ENCODE measurements around the gene CTSD.

The CTSD gene

GRCh38 chr11:1768141-1768469 lies 4.4 kb upstream of the CTSD start:
- no peak for DNase-seq

DNA sequence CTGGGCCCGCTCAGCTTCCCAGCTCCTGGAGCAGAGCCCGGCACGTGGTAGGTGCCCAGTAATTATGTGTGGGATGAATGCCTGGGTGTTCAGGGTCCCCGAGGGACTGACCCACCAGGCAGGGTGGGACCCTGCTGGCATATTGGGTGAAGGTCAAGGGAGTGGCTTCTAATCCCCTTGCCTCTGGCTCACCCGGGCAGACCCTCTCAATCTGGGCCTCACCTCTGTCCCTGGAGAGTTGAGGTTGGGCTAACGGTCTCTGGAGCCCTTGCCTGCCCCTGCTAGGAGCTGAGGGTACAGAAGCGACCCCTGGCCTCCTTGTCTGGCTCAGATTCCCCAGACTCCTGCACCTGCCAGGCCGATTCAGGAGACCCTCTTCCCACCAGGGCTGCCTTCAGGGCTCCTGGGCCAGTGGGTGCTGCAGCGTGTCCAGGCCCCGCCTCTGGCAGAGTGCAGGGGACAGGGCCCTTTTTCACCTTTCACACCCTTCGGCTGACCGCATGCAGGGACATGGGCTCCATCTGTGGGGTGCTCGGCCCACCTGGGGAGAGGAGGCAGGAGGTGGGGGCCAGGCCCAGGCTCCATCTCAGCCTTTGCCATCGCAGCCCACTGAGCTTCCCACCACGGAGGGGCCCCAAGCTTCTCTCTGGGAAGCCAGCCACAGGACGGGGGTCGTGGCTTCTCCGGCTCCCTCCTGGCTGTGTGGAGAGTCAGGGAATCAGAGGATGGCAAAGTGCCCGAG lies 3.8 kb upstream of the CTSD start:
- DNase-seq = no peak

GRCh38 chr11:1766719-1767398 lies 3.1 kb upstream of the CTSD start:
- no peak for DNase-seq

- DNase-seq = no peak
Observed at GRCh38 chr11:1765871-1766718, 2.4 kb upstream of the CTSD start.

- no peak for DNase-seq
Observed at GRCh38 chr11:1763336-1763795, 361 bp downstream of the CTSD start.

GRCh38 chr11:1762537-1763302 lies 1.0 kb downstream of the CTSD start:
- no peak for DNase-seq

DNA sequence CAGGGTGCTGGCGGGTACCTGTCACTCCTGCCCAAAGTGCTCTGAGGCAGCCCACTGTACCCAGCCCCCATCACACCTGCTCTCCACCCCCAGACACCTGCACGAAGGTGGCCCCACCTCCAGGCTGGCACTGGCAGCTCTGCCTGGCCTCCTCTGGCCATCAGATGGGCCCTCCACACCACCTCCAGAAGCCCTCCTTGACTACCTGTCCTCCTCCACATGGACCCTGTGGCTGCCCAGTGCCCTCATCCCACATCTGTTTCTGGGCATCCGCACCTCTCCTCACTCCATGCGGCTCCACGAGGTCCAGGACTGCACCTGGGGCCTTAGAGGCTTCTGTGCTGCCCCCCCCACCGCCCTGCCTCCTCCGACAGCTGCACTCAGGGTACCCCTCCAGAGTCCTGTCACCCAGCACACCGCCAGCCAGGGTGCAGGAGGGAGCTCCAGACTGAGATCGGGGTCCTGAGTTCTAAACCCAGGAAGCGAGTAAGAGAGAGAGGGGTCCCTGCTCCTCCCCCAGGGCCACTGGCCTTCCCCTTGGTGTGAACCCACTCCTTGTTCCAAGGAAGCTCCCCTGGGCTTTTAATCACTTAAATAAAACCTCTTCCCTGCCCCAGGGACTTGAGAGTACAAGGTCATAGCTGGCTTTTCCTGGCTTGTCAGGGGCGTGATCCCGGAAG lies 1.7 kb downstream of the CTSD start:
- no peak for DNase-seq

DNA sequence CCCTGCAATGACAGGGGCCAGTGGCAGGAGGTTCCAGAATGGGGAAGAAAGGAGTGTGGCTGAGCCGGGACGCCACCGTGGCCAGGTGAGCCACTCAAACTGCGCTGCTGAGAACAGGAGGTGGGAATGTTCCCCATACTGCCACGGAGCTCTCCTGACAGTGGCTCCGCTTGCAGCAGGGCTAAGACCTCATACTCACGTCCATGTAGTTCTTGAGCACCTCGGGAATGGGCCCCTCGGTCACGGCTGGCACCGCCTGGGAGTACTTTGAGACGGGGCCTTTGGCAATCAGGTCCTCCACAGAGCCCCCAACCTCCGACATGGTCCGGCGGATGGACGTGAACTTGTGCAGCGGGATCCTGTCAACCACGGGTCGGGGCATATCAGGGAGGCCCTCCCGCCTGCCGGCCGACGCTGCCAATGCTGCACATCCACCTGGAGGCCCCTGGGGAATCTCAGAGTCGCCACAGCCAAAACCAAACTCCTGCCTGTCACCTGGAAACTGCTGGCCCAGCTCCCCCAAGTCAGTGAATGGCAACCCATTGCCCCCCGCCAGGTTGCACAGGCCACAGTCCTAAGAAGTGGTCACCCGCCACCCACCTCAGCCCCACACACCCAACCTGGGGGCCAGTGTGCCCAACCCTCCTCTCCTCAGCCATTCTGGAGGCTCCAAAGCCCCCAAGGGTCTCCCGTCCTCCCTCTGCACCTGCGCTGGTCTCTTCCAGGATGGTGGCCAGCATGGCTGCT lies 2.4 kb downstream of the CTSD start:
- no peak for DNase-seq

- no peak for DNase-seq
Observed at GRCh38 chr11:1760351-1761109, 3.2 kb downstream of the CTSD start.

- no peak for DNase-seq
Observed at GRCh38 chr11:1759851-1760220, 3.9 kb downstream of the CTSD start.

DNA sequence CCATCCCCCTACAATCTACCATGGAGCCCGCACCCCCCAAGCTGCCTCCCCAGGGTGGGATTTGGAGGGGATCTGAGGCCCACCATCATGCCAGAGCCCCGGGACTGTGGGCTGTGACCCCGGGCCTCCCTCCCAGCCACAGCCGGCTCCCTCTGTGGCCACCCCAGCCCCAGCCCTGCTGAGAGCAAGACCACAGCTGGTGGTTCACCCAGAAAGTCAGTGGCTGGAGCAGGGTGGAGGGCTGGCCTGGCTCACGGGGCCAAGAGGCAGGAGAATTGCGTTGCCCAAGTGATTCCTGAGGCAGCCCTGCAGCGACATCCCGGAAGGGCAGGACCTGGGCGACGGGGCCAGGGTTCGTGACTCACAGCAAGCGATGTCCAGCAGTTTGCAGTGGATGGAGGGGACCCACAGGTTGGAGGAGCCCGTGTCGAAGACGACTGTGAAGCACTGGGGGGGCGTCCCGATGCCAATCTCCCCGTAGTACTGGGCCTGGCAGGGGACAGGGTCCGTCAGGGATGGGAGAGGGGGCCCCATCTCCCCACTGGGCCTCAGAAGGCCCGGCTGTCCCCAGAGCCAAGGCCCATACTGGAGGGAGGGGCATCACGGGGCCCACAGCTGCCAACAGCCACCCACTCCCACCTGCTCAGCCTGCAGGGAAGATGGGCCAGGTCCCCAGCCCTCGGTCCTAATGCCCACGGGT lies 4.4 kb downstream of the CTSD start:
- DNase-seq = no peak

DNA sequence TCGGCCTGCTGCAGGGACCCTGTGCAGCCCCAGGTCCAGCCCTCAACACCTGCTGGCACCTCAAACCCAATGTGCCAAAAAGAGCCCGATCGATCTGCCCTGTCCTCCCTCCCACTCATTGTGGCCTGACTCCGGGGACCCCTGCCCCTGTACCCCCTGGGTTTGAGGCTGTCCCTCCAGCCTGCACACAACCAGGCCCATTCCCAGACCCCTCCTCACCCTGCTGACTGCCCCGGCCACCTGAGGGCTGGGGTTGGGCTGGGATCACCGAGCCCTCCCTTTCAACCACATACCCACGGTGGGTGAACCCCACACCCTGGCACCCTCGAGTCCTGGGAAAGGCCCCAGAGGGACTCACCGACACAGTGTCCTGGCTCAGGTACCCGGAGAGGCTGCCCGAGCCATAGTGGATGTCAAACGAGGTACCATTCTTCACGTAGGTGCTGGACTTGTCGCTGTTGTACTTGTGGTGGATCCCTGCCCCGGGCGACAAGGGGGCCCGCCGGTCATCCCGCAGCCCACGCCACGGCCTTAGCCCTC lies 5.0 kb downstream of the CTSD start:
- DNase-seq = no peak

DNA sequence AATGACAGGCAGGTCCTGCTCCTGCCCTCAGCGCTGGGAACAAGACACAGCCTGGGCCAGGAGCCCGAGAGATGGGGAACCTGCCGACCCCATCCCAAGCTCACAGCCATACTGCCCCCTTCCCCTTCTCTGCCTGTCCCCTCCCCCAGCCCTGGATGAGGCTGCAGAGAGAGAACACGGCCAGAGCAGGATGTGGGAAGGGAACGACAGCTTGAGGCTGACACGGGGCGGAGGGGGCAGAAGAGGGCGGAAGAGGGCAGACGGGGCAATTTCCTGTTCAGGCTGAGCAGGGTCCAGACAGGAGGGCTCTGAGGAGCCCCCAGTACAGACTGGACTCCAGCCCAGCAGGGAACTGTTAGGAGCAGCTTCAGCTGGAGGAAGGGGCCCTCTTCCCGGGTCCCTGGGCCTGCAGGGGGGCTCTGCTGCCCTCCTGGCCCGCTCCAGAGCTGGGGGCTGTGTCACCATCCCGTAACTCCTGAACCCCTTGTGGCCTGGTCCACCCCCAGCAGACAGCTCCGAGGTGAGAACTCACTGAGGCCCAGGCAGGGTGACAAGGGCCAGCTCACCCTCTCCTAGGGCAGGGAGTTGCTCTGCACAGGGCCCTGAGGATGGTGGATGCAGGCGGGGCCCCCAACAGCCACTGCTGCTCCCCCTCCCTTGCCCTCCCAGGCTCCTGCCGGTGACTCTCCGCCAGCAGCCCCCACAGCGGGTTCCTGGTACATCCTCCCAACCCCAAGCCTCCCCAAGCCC lies 5.7 kb downstream of the CTSD start:
- DNase-seq = no peak

- DNase-seq = no peak
Observed at GRCh38 chr11:1756791-1757771, 6.6 kb downstream of the CTSD start.

GRCh38 chr11:1755692-1756561 lies 7.8 kb downstream of the CTSD start:
- no peak for DNase-seq

- DNase-seq = no peak
Observed at GRCh38 chr11:1755344-1755691, 8.4 kb downstream of the CTSD start.

Measured in fibroblast of upper back skin (primary cell).